Right cardiac atrium (tissue), 5 donors: Measurements from ENCODE around the gene HMGXB3. TPM values are rescaled to one million over a fixed set of nuclear protein-coding genes. Genes with fewer than 3 reads are reported as not detected.
"Not testable (repeated sequence)": the region's sequence is repeated elsewhere in the genome, so short reads cannot be mapped to it uniquely, and the experiment has no call there.

Experiments
- ATAC-seq, 2 donors: fragments of 200-7000 bp; cut with Tn5 transposase; one replicate each; pipeline versions ENCODE4 v1.8.0 to v1.9.1; 2020; ENCODE audit warnings: moderate library complexity in 2 of 2, mild to moderate bottlenecking in 1 of 2
- DNase-seq, 3 donors: peaks; one replicate each; pipeline ENCODE4 v3.0.0-alpha.2; 2020
- H3K27ac ChIP-seq: one replicate; pipeline ENCODE4 v1.5.1; 2013; ENCODE audit warnings: mild to moderate bottlenecking, low read length, control low read depth, moderate library complexity
- H3K27me3 ChIP-seq: one replicate; pipeline ENCODE4 v1.6.1; 2013; ENCODE audit not compliant: control insufficient read depth, insufficient read depth
- H3K4me1 ChIP-seq: one replicate; pipeline ENCODE4 v1.6.1; 2013; ENCODE audit warnings: low read length; ENCODE audit not compliant: control insufficient read depth, insufficient read depth
- H3K4me3 ChIP-seq: one replicate; pipeline ENCODE4 v1.5.1; 2013; ENCODE audit warnings: low read length, control low read depth
- H3K9me3 ChIP-seq: one replicate; pipeline ENCODE4 v1.6.1; 2013; ENCODE audit warnings: low read length; ENCODE audit not compliant: control insufficient read depth
- WGBS: extraction: QIAGEN DNeasy Blood & Tissue Kit; methylation state at CpG from one replicate; pipeline ENCODE4 v1.1.7; 2013; 5-methylcytosine and 5-hydroxymethylcytosine counted together
- intact Hi-C, 4 donors: fragments of 100-400 bp; cut with DNase I; formaldehyde crosslinking; loops; one replicate each; pipeline versions ENCODE4 v1.11.0 to v1.14.0; 2022 to 2023
- polyA plus RNA-seq: library from polyadenylated mRNA; stranded (reverse); fragments of 200-250 nt; gene quantifications from one replicate; pipeline ENCODE4 v1.2.3, GENCODE V29; 2013
- total RNA-seq, 4 donors: library from RNA; stranded (reverse); fragmentation: NEBNext Ultra II Directional; extraction: Animal tissue kit (Norgen Biotek cat#: 25700); gene quantifications; one replicate each; pipeline ENCODE4 v1.2.1, GENCODE V29; 2021
- donor health status: healthy with polysubstance abuse.
- donor health status: DM: no; HTN: yes; CAD: no.
- donor health status: DM: no; HTN: no; CAD: no.
- donor health status: DM: no; HTN: yes; CAD: no; lungs with severe emphysema.
- donor health status: DM: yes; HTN: yes; CAD: no.

HMGXB3 gene
- total and polyA plus RNA-seq, 5 donors: 9.3 to 19.6 (median 14.8) TPM

DNA sequence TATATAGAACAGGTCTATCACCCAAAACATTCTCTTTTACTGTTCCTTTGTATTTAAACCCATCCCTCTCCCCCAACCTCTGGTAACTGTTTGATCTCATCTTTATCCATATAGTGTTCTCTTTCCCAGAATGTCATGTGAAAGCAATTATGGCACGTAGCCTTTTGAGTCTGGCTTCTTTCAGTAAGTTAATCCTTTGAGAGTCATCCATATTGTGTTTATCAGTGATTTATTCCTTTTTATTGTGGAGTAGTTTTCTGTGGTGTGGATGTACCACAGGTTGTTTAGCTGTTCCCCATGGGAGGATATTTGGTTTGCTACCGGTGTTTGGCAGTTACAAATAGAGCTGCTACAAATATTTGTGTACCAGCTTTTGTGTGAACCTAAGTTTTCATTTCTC lies 38.0 kb downstream of the HMGXB3 start:
- ATAC-seq (no peak), DNase-seq (no peak)
- Histone ChIP-seq H3K9me3 (no peaks in the 10 kb centered on the region), H3K4me1 (no peaks in the 10 kb centered on the region), H3K27ac (no peak overlapping the region), H3K4me3 (no peak overlapping the region), H3K27me3 (no peaks in the 10 kb centered on the region)
- WGBS: 79% methylated on average over 2 of the region's 2 CpGs
- intact Hi-C loops: loop anchor here in 1 of 4 donors (10.0 kb wide), 1 partner anchor 186 kb away; no protein-coding TSS in a partner anchor

GRCh38 chr5:150042459-150042858 lies 41.9 kb downstream of the HMGXB3 start:
- ATAC-seq: peak in 1 of 2 donors; percentile 20
- DNase-seq: no peak
- Histone ChIP-seq H3K4me3 (no peak overlapping the region), H3K27ac (no peak overlapping the region), H3K9me3 (no peaks in the 10 kb centered on the region), H3K27me3 (no peaks in the 10 kb centered on the region), H3K4me1 (peaks cover 9% of the 10 kb centered on the region)
- WGBS: 77% methylated on average over 3 of the region's 3 CpGs
- intact Hi-C loops: no loop called here

DNA sequence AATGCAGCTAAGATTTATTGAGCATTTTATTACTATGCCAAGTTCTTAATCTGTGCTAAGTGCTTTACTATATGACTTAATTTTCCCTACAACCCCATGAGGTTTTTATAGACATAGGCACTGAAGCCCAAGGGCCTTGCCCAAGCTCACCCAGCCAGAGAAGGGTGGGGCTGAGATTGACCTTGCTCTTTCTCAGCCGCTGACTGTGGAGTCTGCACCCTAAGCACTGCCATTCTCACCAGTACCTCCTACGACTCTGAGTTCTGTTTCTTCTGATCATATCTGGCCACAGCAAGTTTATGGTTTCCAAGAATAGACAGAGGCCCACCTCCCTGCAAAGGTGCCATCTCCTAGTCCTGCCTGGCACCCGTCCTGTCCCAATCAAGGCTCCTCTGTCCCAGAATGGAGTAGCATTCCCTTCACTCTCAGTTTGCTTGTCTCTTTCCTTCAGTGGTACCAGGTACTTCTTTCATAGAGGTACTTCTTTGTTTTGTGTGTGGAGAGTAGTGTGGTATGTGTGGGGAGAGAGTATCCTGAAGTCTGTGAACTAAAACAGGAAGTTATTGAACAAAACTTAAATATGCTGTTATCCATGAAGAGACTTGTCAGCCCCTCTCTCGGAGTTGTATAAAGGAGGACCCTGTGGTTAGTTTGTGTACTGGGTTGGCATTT lies 43.3 kb downstream of the HMGXB3 start:
- no peaks in the 10 kb centered on the region for H3K27me3 ChIP-seq
- no peak overlapping the region for H3K27ac ChIP-seq
- H3K4me1 ChIP-seq: peaks cover 9% of the 10 kb centered on the region
- DNase-seq: no peak
- no peak overlapping the region for H3K4me3 ChIP-seq
- H3K9me3 ChIP-seq: no peaks in the 10 kb centered on the region
- WGBS: 52% methylated on average over 4 of the region's 4 CpGs
- peak; percentile 34 to 43 for ATAC-seq
- intact Hi-C loops: no loop called here

DNA sequence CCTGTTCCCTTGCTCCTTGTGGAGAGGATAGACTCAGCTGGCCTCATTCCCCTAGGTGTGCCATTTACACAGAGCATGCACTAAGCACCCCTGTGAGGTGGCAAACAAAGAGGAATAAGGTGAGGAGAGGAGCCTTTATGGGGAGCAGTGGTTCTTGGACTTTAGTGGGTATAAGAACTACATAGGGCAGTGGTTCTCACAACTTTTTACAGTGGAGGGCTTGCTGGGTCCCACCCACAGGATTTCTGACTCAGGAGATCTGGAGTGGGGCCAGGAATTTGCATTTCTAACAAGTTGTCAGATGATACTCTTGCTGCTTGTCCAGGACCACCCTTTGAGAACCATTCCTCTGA lies 43.8 kb downstream of the HMGXB3 start:
- peak in 1 of 2 donors; percentile 39 for ATAC-seq
- no peak overlapping the region for H3K27ac ChIP-seq
- H3K4me3 ChIP-seq: no peak overlapping the region
- H3K9me3 ChIP-seq: no peaks in the 10 kb centered on the region
- intact Hi-C loops: no loop called here
- no peak for DNase-seq
- no peaks in the 10 kb centered on the region for H3K27me3 ChIP-seq
- H3K4me1 ChIP-seq: peaks cover 9% of the 10 kb centered on the region

DNA sequence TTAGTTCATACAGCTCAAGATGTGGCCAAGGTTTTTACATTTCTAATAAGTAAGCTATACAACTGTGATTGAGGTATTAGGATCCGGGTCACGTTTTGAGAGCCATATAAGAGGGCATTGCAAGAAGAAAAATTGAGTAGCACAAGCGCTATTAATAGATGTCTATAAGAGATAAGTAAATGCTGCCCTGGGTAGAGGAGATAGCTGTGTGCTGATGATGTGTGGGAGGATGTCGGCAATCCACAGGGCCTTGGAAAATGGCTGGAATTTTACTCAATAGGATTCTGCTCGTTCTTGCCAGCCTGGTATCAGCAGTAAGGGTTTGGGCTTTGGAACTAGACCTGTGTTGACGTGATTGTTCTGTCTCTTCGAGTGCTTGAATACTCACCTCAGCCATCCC lies 44.2 kb downstream of the HMGXB3 start:
- Histone ChIP-seq H3K27ac (no peak overlapping the region), H3K4me1 (peaks cover 9% of the 10 kb centered on the region), H3K4me3 (no peak overlapping the region), H3K27me3 (no peaks in the 10 kb centered on the region), H3K9me3 (no peaks in the 10 kb centered on the region)
- peak; percentile 25 to 30 for ATAC-seq
- DNase-seq: no peak
- intact Hi-C loops: no loop called here
- 48% methylated on average over 7 of the region's 7 CpGs for WGBS

- H3K9me3 ChIP-seq: no peaks in the 10 kb centered on the region
- H3K27me3 ChIP-seq: no peaks in the 10 kb centered on the region
- H3K4me1 ChIP-seq: peaks cover 9% of the 10 kb centered on the region
- intact Hi-C loops: no loop called here
- no peak for DNase-seq
- no peak overlapping the region for H3K27ac ChIP-seq
- H3K4me3 ChIP-seq: no peak overlapping the region
- no peak for ATAC-seq
- WGBS: 83% methylated on average over 6 of the region's 6 CpGs
Measured at GRCh38 chr5:150045549-150045948, 45.0 kb downstream of the HMGXB3 start.

DNA sequence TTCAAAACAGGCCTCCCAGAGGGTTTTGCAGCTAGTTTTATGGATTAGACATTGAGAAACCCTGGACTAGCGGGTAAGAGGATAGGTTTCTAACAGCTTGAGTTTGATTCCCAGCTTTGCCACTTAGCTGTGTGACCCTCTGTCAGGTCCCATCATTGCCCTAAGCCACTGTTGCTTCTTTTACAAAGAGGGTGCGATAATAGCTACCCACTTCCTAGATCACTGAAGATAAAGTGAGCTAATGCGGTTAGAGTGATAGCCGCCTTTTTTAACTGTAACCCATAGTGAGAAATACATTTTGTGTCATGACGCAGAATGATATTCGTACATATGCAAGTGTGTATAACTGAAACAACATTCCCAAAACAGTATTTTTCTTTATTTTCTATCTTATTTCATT lies 45.5 kb downstream of the HMGXB3 start:
- Histone ChIP-seq H3K27ac (no peak overlapping the region), H3K4me1 (peaks cover 9% of the 10 kb centered on the region), H3K4me3 (no peak overlapping the region), H3K27me3 (no peaks in the 10 kb centered on the region), H3K9me3 (no peaks in the 10 kb centered on the region)
- DNase-seq (no peak), ATAC-seq (no peak)
- intact Hi-C loops: no loop called here
- 94% methylated on average over 6 of the region's 6 CpGs for WGBS

GRCh38 chr5:150050172-150050811 lies 49.8 kb downstream of the HMGXB3 start:
- H3K4me3 ChIP-seq, H3K9me3 ChIP-seq, DNase-seq, ATAC-seq, H3K27ac ChIP-seq, H3K27me3 ChIP-seq, H3K4me1 ChIP-seq: not testable (repeated sequence)
- intact Hi-C loops: loop anchor here in 1 of 4 donors (10.0 kb wide), 1 partner anchor 185 kb away; no protein-coding TSS in a partner anchor
- WGBS: 91% methylated on average over 14 of the region's 14 CpGs

DNA sequence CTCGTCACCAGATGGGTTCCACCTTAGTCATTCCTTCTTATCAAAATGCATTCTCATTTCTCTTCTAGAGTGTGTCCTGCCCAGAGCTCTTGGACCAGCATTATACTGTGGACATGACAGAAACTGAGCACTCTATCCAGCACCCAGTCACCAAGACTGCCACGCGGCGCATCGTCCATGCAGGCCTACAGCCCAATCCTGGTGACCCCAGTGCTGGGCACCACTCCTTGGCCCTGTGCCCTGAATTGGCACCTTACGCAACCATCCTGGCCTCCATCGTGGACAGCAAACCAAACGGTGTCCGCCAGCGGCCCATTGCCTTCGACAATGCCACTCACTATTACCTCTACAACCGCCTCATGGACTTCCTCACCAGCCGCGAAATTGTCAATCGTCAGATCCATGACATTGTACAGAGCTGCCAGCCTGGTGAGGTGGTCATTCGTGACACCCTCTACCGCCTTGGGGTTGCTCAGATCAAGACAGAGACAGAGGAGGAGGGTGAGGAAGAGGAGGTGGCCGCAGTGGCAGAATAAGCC lies 51.2 kb downstream of the HMGXB3 start:
- 88% methylated on average over 18 of the region's 18 CpGs for WGBS
- H3K27me3 ChIP-seq: no peaks in the 10 kb centered on the region
- DNase-seq (no peak), ATAC-seq (no peak)
- no peaks in the 10 kb centered on the region for H3K9me3 ChIP-seq
- H3K4me1 ChIP-seq: no peaks in the 10 kb centered on the region
- H3K4me3 ChIP-seq: no peak overlapping the region
- intact Hi-C loops: loop anchor here in 1 of 4 donors (10.0 kb wide), 1 partner anchor 183 kb away; no protein-coding TSS in a partner anchor
- H3K27ac ChIP-seq: no peak overlapping the region

GRCh38 chr5:150052226-150052955 lies 51.9 kb downstream of the HMGXB3 start:
- H3K4me3 ChIP-seq: no peak overlapping the region
- H3K27me3 ChIP-seq: no peaks in the 10 kb centered on the region
- no peaks in the 10 kb centered on the region for H3K4me1 ChIP-seq
- no peaks in the 10 kb centered on the region for H3K9me3 ChIP-seq
- H3K27ac ChIP-seq: no peak overlapping the region
- intact Hi-C loops: loop anchor here in 1 of 4 donors (10.0 kb wide), 1 partner anchor 182 kb away; no protein-coding TSS in a partner anchor
- DNase-seq (no peak), ATAC-seq (no peak)
- WGBS: 60% methylated on average over 6 of the region's 6 CpGs
